NCI-H187 (cell line): ENCODE data around the gene DDIT4.
"Not testable (repeated sequence)": the region's sequence is repeated elsewhere in the genome, so short reads cannot be mapped to it uniquely, and the experiment has no call there.

Experiments
- DNase-seq, 2 experiments: peaks; one replicate each; lab custom pipeline; 2025; lab: John Stamatoyannopoulos, UW

DDIT4 gene

GRCh38 chr10:72267819-72268399, 5.8 kb upstream of the DDIT4 start:
- DNase-seq: no peak

- DNase-seq: not testable (repeated sequence)
Measured at GRCh38 chr10:72268475-72269200, 5.1 kb upstream of the DDIT4 start.

- DNase-seq: no peak
Measured at GRCh38 chr10:72270607-72271281, 3.0 kb upstream of the DDIT4 start.

GRCh38 chr10:72272689-72273409, 875 bp upstream of the DDIT4 start:
- DNase-seq: peak; percentile 22 to 32

- no peak for DNase-seq
Measured at GRCh38 chr10:72274213-72274729, 547 bp downstream of the DDIT4 start.

GRCh38 chr10:72274730-72275350, 1.1 kb downstream of the DDIT4 start:
- no peak for DNase-seq

- DNase-seq: peak in 1 of 2 experiments; percentile 30
Measured at GRCh38 chr10:72275351-72276012, 1.8 kb downstream of the DDIT4 start.

GRCh38 chr10:72276013-72276387, 2.3 kb downstream of the DDIT4 start:
- no peak for DNase-seq

GRCh38 chr10:72276421-72277339, 3.0 kb downstream of the DDIT4 start:
- no peak for DNase-seq

- no peak for DNase-seq
Measured at GRCh38 chr10:72277340-72277995, 3.7 kb downstream of the DDIT4 start.

GRCh38 chr10:72277996-72278667, 4.4 kb downstream of the DDIT4 start:
- no peak for DNase-seq

GRCh38 chr10:72278668-72279393, 5.1 kb downstream of the DDIT4 start:
- DNase-seq: no peak

GRCh38 chr10:72279587-72279986, 5.9 kb downstream of the DDIT4 start:
- DNase-seq: not testable (repeated sequence)

- DNase-seq: no peak
Measured at GRCh38 chr10:72283131-72283530, 9.4 kb downstream of the DDIT4 start.

- no peak for DNase-seq
Measured at GRCh38 chr10:72285972-72286521, 12.3 kb downstream of the DDIT4 start.

GRCh38 chr10:72291019-72291532, 17.4 kb downstream of the DDIT4 start:
- DNase-seq: no peak

GRCh38 chr10:72292223-72292691, 18.5 kb downstream of the DDIT4 start:
- DNase-seq: no peak
